ENCODE results near the gene CACNA1B.

DNA sequence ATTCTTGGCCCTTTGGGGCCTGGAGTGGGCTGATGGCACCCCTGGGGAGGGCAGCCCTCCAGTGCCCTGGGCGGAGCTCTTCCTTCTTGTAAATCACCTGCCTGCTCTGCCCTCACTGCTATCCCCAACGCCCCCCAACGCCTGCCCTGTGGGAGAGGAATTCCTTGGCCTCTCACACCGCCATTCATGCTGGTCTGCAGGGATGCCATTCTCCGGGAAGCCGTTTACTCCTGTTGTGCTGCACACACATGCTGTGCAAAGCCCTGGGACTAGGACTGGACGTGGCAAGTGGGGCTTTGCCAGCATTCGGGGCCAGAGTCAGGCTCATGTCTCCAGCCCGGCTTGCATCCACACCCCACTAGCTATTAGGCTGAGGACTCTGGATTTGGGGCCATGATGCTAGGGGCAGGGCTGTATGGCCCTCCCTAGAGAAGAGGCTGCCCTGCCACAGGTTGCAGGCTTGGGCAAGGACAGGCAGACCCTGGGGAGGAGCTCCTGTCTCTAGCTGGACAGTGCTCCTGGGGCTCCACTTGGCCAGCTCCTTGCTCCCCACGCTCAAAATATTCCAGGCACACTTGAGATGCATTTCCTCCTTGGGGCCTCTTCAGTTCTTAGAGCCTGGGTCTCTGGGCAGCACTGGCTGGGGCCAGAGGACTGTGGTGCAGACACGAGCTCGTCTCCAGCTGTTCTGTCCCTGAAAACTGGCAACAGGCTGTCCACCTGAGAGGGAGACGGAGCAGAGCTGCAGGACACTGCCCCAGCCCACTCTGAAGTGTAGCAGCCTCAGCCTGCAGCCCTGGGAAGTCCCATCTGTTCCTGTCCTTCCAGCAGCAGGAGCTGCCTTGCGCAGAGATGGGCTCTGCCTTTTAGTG lies 226.9 kb downstream of the CACNA1B start:
- TF ChIP-seq, protein P1, sequence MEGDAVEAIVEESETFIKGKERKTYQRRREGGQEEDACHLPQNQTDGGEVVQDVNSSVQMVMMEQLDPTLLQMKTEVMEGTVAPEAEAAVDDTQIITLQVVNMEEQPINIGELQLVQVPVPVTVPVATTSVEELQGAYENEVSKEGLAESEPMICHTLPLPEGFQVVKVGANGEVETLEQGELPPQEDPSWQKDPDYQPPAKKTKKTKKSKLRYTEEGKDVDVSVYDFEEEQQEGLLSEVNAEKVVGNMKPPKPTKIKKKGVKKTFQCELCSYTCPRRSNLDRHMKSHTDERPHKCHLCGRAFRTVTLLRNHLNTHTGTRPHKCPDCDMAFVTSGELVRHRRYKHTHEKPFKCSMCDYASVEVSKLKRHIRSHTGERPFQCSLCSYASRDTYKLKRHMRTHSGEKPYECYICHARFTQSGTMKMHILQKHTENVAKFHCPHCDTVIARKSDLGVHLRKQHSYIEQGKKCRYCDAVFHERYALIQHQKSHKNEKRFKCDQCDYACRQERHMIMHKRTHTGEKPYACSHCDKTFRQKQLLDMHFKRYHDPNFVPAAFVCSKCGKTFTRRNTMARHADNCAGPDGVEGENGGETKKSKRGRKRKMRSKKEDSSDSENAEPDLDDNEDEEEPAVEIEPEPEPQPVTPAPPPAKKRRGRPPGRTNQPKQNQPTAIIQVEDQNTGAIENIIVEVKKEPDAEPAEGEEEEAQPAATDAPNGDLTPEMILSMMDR (conservative IDR thresholded peaks at IDR 0.05; ENCODE audit: low read depth, low read length), result no peak
- no peak for TF ChIP-seq EZH2 (IDR thresholded peaks at IDR 0.05; ENCODE audit: borderline replicate concordance, low read depth, low read length, poor library complexity, severe bottlenecking)
